ENCODE data around the gene HYAL4.
A peak's percentile ranks its signal among the peaks of the same experiment; 100 is the strongest.

GRCh38 chr7:123865517-123866117 is 20.6 kb downstream of the HYAL4 start:
- TF ChIP-seq, protein P1, sequence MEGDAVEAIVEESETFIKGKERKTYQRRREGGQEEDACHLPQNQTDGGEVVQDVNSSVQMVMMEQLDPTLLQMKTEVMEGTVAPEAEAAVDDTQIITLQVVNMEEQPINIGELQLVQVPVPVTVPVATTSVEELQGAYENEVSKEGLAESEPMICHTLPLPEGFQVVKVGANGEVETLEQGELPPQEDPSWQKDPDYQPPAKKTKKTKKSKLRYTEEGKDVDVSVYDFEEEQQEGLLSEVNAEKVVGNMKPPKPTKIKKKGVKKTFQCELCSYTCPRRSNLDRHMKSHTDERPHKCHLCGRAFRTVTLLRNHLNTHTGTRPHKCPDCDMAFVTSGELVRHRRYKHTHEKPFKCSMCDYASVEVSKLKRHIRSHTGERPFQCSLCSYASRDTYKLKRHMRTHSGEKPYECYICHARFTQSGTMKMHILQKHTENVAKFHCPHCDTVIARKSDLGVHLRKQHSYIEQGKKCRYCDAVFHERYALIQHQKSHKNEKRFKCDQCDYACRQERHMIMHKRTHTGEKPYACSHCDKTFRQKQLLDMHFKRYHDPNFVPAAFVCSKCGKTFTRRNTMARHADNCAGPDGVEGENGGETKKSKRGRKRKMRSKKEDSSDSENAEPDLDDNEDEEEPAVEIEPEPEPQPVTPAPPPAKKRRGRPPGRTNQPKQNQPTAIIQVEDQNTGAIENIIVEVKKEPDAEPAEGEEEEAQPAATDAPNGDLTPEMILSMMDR (conservative IDR thresholded peaks at IDR 0.05; ENCODE audit: low read length), result peak; percentile 82
- no peak for TF ChIP-seq EZH2phosphoT487 (IDR thresholded peaks at IDR 0.05; ENCODE audit: borderline replicate concordance, low read depth, low read length)
